Activated T-helper 17 cell treated with anti-CD3 and anti-CD28 coated beads, Interleukin-2, amount 50 U/mL, for 72 hours (primary cell): ENCODE results near the gene ZNF385A. TPM values are rescaled to one million over a fixed set of nuclear protein-coding genes. Genes with fewer than 3 reads are reported as not detected.

Source experiments
- ATAC-seq: fragments of 150-1000 bp; cut with Tn5 transposase; replicated peaks from 2 replicates; pipeline ENCODE4 v1.10.0; 2021; ENCODE audit warnings: mild to moderate bottlenecking, moderate library complexity
- H3K27ac Mint-ChIP-seq: one replicate; pipeline ENCODE4 v1.8.0; 2022; ENCODE audit warnings: mixed read lengths
- H3K27me3 Mint-ChIP-seq: one replicate; pipeline ENCODE4 v1.8.0; 2022; ENCODE audit warnings: mixed read lengths
- H3K36me3 Mint-ChIP-seq: one replicate; pipeline ENCODE4 v1.8.0; 2022; ENCODE audit warnings: low read depth, mild to moderate bottlenecking, mixed read lengths
- H3K4me1 Mint-ChIP-seq: one replicate; pipeline ENCODE4 v1.8.0; 2022; ENCODE audit warnings: mixed read lengths
- H3K4me3 Mint-ChIP-seq: one replicate; pipeline ENCODE4 v1.8.0; 2022; ENCODE audit warnings: mild to moderate bottlenecking, mixed read lengths
- H3K9me3 Mint-ChIP-seq: one replicate; pipeline ENCODE4 v1.8.0; 2022; ENCODE audit warnings: mixed read lengths
- total RNA-seq, 2 donors: library from RNA; stranded (reverse); gene quantifications; one replicate each; pipeline ENCODE4 v1.2.3, GENCODE V29; 2022

The ZNF385A gene
- 1 to 10 TPM in 1 of 2 donors, under 1 TPM in 1; 0.48 to 2.6 TPM for total RNA-seq

GRCh38 chr12:54384591-54385041 is at the start of gene ZNF385A:
Gene ZNF385A, minus strand, starts transcription at chr12:54384733. Its CDS starts 219 bp downstream, at chr12:54384514.
- no peaks in the 10 kb centered on the region for H3K27me3 Mint-ChIP-seq
- no peaks in the 10 kb centered on the region for H3K36me3 Mint-ChIP-seq
- H3K4me3 Mint-ChIP-seq = no peak within 1 kb of the TSS
- ATAC-seq = no peak
- H3K27ac Mint-ChIP-seq = peak within 1 kb of the TSS; percentile 74
- peaks cover 6% of the 10 kb centered on the region for H3K4me1 Mint-ChIP-seq
- no peaks in the 10 kb centered on the region for H3K9me3 Mint-ChIP-seq

DNA sequence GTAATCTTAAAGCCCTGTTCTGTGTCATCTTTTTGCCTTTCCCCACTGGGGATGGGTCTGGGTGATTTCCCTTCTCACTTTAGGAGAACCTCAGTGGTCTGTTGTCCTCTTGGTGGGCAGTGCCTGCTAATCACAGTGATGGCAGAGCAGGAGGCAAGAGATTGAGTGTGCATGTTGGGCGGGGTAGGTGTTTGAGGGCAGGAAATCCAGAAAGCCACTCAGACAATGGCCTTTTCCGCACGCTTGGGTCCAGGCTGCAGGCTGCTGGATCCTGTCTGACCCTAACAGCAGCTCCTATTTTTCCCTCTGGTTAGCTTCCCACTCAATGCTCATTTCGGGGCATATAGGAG is 48.3 kb upstream of the ZNF385A start:
- H3K9me3 Mint-ChIP-seq = no peaks in the 10 kb centered on the region
- no peaks in the 10 kb centered on the region for H3K36me3 Mint-ChIP-seq
- H3K4me3 Mint-ChIP-seq = peak overlapping the region; percentile 86
- H3K27ac Mint-ChIP-seq = peak overlapping the region; percentile 91
- H3K4me1 Mint-ChIP-seq = peaks cover 36% of the 10 kb centered on the region
- ATAC-seq = peak; percentile 62
- no peaks in the 10 kb centered on the region for H3K27me3 Mint-ChIP-seq

DNA sequence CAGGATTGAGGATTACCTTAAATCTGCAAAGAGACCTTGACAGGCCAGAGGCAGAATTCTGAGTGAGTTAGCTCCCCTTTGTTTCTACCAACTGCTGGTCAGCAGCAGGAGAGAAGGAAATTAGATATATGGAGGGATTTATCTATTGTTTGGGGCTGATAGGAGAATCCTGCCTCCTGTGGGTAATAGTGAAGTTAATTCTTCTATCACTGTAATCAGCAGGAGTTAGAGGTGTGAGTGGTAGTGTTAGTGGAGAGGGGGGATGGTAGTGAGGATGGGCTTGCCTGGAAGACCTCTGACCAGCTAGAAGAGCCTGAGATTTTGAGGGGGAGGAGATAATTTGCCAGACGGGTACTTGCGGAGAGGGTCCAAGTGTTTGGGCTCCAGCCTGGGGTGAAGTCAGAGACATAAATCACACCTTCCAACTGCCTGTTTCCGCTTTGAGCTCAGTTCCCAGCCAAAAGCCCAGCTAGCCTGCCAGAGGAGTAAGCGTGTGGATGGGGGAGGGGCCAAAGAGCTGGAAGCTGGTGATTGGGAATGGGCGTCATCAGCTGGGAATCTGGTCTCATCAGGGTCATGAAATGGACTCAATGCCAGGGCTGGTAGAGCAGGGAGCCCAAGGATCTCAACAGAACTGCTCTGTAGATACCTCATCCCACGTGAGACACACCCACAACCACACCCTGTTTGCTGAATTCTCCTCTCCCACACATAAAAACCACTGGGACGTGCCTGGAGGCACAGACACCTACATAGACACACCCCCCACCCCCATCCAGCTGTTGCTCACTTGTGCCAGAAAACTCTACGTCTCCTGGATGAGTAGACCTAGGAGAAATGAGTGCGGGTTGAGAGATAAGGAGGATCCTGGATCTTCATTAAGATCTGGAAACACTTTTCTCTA is 47.6 kb upstream of the ZNF385A start:
- peak overlapping the region; percentile 86 for H3K4me3 Mint-ChIP-seq
- H3K4me1 Mint-ChIP-seq = peaks cover 37% of the 10 kb centered on the region
- no peaks in the 10 kb centered on the region for H3K9me3 Mint-ChIP-seq
- peak; percentile 74 for ATAC-seq
- H3K36me3 Mint-ChIP-seq = no peaks in the 10 kb centered on the region
- peak overlapping the region; percentile 91 for H3K27ac Mint-ChIP-seq
- peaks cover 4% of the 10 kb centered on the region for H3K27me3 Mint-ChIP-seq

- no peak for ATAC-seq
- no peaks in the 10 kb centered on the region for H3K36me3 Mint-ChIP-seq
- H3K27ac Mint-ChIP-seq = peak overlapping the region; percentile 31
- peaks cover 36% of the 10 kb centered on the region for H3K4me1 Mint-ChIP-seq
- peaks cover 9% of the 10 kb centered on the region for H3K27me3 Mint-ChIP-seq
- no peaks in the 10 kb centered on the region for H3K9me3 Mint-ChIP-seq
- peak overlapping the region; percentile 86 for H3K4me3 Mint-ChIP-seq
These were observed 46.0 kb upstream of the ZNF385A start for GRCh38 chr12:54430471-54431069.

- H3K36me3 Mint-ChIP-seq = no peaks in the 10 kb centered on the region
- H3K27me3 Mint-ChIP-seq = peaks cover 11% of the 10 kb centered on the region
- H3K27ac Mint-ChIP-seq = peak overlapping the region; percentile 82
- H3K4me1 Mint-ChIP-seq = peaks cover 36% of the 10 kb centered on the region
- ATAC-seq = no peak
- H3K9me3 Mint-ChIP-seq = no peaks in the 10 kb centered on the region
- H3K4me3 Mint-ChIP-seq = peak overlapping the region; percentile 60
These were observed 44.5 kb upstream of the ZNF385A start for GRCh38 chr12:54429014-54429471.

- no peaks in the 10 kb centered on the region for H3K9me3 Mint-ChIP-seq
- peak; percentile 54 for ATAC-seq
These were observed 43.8 kb upstream of the ZNF385A start for GRCh38 chr12:54428050-54429013.

GRCh38 chr12:54427106-54427505 is 42.6 kb upstream of the ZNF385A start:
- Mint-ChIP-seq H3K36me3 (no peaks in the 10 kb centered on the region), H3K27me3 (peaks cover 11% of the 10 kb centered on the region), H3K4me1 (peaks cover 35% of the 10 kb centered on the region), H3K27ac (peak overlapping the region; percentile 82), H3K9me3 (no peaks in the 10 kb centered on the region), H3K4me3 (no peak overlapping the region)
- no peak for ATAC-seq

More at GRCh38 chr12:54428050-54429013, 43.8 kb upstream of the ZNF385A start:
- Mint-ChIP-seq H3K27ac (peak overlapping the region; percentile 82), H3K4me1 (peaks cover 39% of the 10 kb centered on the region), H3K4me3 (peak overlapping the region; percentile 60), H3K36me3 (no peaks in the 10 kb centered on the region), H3K27me3 (peaks cover 11% of the 10 kb centered on the region)

- Mint-ChIP-seq H3K27ac (no peak overlapping the region), H3K27me3 (peaks cover 11% of the 10 kb centered on the region), H3K9me3 (no peaks in the 10 kb centered on the region), H3K4me1 (peaks cover 31% of the 10 kb centered on the region), H3K4me3 (no peak overlapping the region), H3K36me3 (no peaks in the 10 kb centered on the region)
- no peak for ATAC-seq
These were observed 42.2 kb upstream of the ZNF385A start for GRCh38 chr12:54426690-54427089.

DNA sequence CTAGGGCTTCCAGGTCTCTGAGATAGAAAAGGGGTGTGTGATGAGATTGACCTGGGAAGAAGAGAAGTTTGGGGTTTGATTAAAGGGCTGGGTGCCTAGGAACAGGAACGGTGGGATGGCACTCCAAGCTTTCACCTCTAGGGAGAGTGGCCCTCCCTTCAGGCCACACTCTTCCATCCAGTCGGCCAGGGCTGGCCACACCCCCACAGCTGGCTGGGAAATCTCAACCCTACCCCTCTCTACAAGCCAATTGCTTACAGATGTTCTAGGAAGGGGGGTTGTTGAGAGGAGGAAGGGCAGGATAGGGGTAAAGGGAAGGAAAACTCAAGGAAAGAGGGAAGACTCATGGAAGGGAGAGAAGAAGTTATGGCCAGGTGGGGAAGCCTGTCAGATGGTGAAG is 41.2 kb upstream of the ZNF385A start:
- peaks cover 11% of the 10 kb centered on the region for H3K27me3 Mint-ChIP-seq
- no peak for ATAC-seq

GRCh38 chr12:54424224-54424623 is 39.7 kb upstream of the ZNF385A start:
- H3K27ac Mint-ChIP-seq = no peak overlapping the region
- H3K9me3 Mint-ChIP-seq = no peaks in the 10 kb centered on the region
- H3K27me3 Mint-ChIP-seq = peaks cover 11% of the 10 kb centered on the region
- H3K4me3 Mint-ChIP-seq = peak overlapping the region; percentile 23
- H3K36me3 Mint-ChIP-seq = no peaks in the 10 kb centered on the region
- no peak for ATAC-seq
- H3K4me1 Mint-ChIP-seq = peaks cover 26% of the 10 kb centered on the region

More for the DNA sequence above, 41.2 kb upstream of the ZNF385A start:
- H3K4me1 Mint-ChIP-seq = peaks cover 27% of the 10 kb centered on the region
- H3K4me3 Mint-ChIP-seq = no peak overlapping the region
- H3K36me3 Mint-ChIP-seq = no peaks in the 10 kb centered on the region
- no peaks in the 10 kb centered on the region for H3K9me3 Mint-ChIP-seq
- H3K27ac Mint-ChIP-seq = peak overlapping the region; percentile 77

DNA sequence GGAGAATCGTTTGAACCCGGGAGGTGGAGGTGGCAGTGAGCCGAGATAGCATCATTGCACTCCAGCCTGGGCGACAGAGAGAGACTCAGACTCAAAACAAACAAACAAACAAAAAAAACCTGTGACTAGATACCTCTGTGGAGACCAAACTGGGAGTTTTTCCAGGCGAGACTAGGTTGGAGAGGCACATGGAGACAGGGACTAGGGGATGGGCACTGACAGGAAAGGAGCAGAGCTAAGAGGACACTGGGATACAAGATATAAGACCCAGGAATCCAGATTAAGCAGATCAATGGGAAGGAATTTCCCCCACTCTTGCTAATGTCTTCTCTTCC is 39.2 kb upstream of the ZNF385A start:
- ATAC-seq = no peak
- H3K36me3 Mint-ChIP-seq = peaks cover 3% of the 10 kb centered on the region
- H3K27me3 Mint-ChIP-seq = peaks cover 11% of the 10 kb centered on the region
- H3K4me3 Mint-ChIP-seq = peak overlapping the region; percentile 54
- peaks cover 23% of the 10 kb centered on the region for H3K4me1 Mint-ChIP-seq
- H3K9me3 Mint-ChIP-seq = no peaks in the 10 kb centered on the region
- peak overlapping the region; percentile 39 for H3K27ac Mint-ChIP-seq

DNA sequence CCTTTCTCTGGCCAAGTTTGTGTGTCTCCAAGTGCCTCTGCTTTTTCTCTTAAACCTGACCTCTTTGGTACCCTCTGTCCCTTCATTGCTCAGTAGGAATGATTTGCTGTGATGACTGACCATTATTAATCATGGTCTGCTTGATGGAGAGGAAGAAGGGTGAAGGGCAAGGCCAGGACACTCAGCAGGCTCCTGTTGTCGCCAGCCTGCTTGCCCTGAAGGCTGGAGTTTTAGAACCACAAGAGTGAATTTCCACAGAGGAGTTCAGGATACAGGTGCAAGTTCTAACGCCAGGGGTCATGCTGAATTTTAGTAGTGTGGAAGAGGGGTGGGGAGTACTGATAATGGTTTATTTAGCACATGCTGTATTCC is 37.3 kb upstream of the ZNF385A start:
- ATAC-seq = no peak
- Mint-ChIP-seq H3K27me3 (peaks cover 7% of the 10 kb centered on the region), H3K9me3 (no peaks in the 10 kb centered on the region), H3K27ac (no peak overlapping the region), H3K4me3 (no peak overlapping the region), H3K4me1 (peaks cover 13% of the 10 kb centered on the region), H3K36me3 (peaks cover 23% of the 10 kb centered on the region)

DNA sequence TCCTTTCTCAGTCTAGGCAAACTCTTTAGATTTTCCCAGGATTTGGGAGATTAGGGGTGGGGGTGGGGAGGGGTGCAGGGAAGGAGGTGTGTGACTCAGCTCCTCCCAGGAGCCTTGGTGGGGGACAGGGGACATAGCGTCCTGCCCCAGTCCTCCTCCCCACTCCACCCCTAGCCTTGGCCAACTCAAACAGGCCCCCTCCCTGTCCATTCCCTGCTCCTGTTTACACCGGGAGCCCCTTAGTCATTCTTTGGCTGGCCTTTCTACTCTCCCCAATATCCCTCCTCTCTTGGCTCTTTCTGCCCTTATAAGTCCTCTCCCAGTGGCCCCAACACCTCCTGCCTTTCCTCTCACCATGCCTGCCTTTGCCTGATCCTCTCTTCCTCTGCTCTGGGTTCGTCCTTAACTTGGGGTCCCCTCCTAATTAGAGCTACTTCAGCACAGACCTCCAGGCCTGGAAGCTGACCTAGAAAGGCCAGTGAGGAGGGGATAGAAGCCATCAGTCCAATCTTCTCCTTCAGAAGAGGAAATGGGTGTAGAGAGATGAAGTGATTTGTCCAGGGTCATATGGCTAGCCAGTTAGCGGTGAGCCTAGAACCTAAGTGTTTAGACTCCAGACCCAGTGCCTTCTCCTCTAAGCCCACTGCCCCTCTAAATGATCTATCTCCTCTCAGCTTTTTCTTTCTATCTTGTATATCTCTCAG is 36.8 kb upstream of the ZNF385A start:
- Mint-ChIP-seq H3K9me3 (no peaks in the 10 kb centered on the region), H3K4me1 (peaks cover 18% of the 10 kb centered on the region), H3K4me3 (peak overlapping the region; percentile 83), H3K27ac (peak overlapping the region; percentile 76), H3K36me3 (peaks cover 28% of the 10 kb centered on the region), H3K27me3 (peaks cover 6% of the 10 kb centered on the region)
- no peak for ATAC-seq
